ENCODE data around the gene NDE1. TPM values are rescaled to one million over a fixed set of nuclear protein-coding genes. Genes with fewer than 3 reads are reported as not detected.

NDE1 gene
- total RNA-seq, 2 donors from 2014 or later = 60.5 to 69.2 TPM

GRCh38 chr16:15766918-15767317, 116.9 kb downstream of the NDE1 start:
- Histone ChIP-seq H3K36me3 (ENCODE audit: control insufficient read depth, insufficient read depth, low read length) (no peaks in the 10 kb centered on the region), H3K4me3 (ENCODE audit: low read length) (no peak overlapping the region), H3K27ac (ENCODE audit: low read depth, low read length) (no peak overlapping the region), H3K27me3 (ENCODE audit: control insufficient read depth, insufficient read depth, low read length, poor library complexity, severe bottlenecking) (peaks cover 10% of the 10 kb centered on the region), H3K9me3 (ENCODE audit: control insufficient read depth, low read length) (no peaks in the 10 kb centered on the region), H3K4me1 (ENCODE audit: control insufficient read depth, insufficient read depth, low read length) (no peaks in the 10 kb centered on the region), H3K9ac (ENCODE audit: extremely low read depth, low read length, poor library complexity, severe bottlenecking) (no peak overlapping the region)
- Mint-ChIP-seq H3K9me3 (no peaks in the 10 kb centered on the region), H3K27me3 (ENCODE audit: insufficient read depth) (peaks cover 17% of the 10 kb centered on the region), H3K36me3 (ENCODE audit: low read depth) (no peaks in the 10 kb centered on the region), H3K4me1 (no peaks in the 10 kb centered on the region), H3K27ac (no peak overlapping the region), H3K4me3 (no peak overlapping the region)
- TF ChIP-seq CTCF (conservative IDR thresholded peaks at IDR 0.05) = no peak
- DNase-seq = no peak
- WGBS, 2 experiments (ENCODE audit: insufficient coverage in 1 of 2, insufficient read length in 1 of 2) = 93 to 96% methylated on average over 4 to 5 of the region's 5 CpGs

- Mint-ChIP-seq H3K27ac (no peak overlapping the region), H3K9me3 (no peaks in the 10 kb centered on the region), H3K4me1 (no peaks in the 10 kb centered on the region), H3K27me3 (ENCODE audit: insufficient read depth) (peaks cover 17% of the 10 kb centered on the region), H3K4me3 (no peak overlapping the region), H3K36me3 (ENCODE audit: low read depth) (no peaks in the 10 kb centered on the region)
- Histone ChIP-seq H3K4me3 (ENCODE audit: low read length) (no peak overlapping the region), H3K27me3 (ENCODE audit: control insufficient read depth, insufficient read depth, low read length, poor library complexity, severe bottlenecking) (peaks cover 10% of the 10 kb centered on the region), H3K4me1 (ENCODE audit: control insufficient read depth, insufficient read depth, low read length) (no peaks in the 10 kb centered on the region), H3K36me3 (ENCODE audit: control insufficient read depth, insufficient read depth, low read length) (no peaks in the 10 kb centered on the region), H3K9me3 (ENCODE audit: control insufficient read depth, low read length) (no peaks in the 10 kb centered on the region), H3K27ac (ENCODE audit: low read depth, low read length) (no peak overlapping the region), H3K9ac (ENCODE audit: extremely low read depth, low read length, poor library complexity, severe bottlenecking) (no peak overlapping the region)
- TF ChIP-seq CTCF (conservative IDR thresholded peaks at IDR 0.05) = no peak
- 97% methylated on average over 3 to 4 of the region's 4 CpGs for WGBS, 2 experiments (ENCODE audit: insufficient coverage in 1 of 2, insufficient read length in 1 of 2)
- DNase-seq = no peak
Observed at GRCh38 chr16:15768201-15768600, 118.2 kb downstream of the NDE1 start.

- Histone ChIP-seq H3K9ac (ENCODE audit: extremely low read depth, low read length, poor library complexity, severe bottlenecking) (no peak overlapping the region), H3K9me3 (ENCODE audit: control insufficient read depth, low read length) (no peaks in the 10 kb centered on the region), H3K27ac (ENCODE audit: low read depth, low read length) (no peak overlapping the region), H3K4me1 (ENCODE audit: control insufficient read depth, insufficient read depth, low read length) (no peaks in the 10 kb centered on the region), H3K36me3 (ENCODE audit: control insufficient read depth, insufficient read depth, low read length) (no peaks in the 10 kb centered on the region), H3K27me3 (ENCODE audit: control insufficient read depth, insufficient read depth, low read length, poor library complexity, severe bottlenecking) (peaks cover 16% of the 10 kb centered on the region), H3K4me3 (ENCODE audit: low read length) (no peak overlapping the region)
- Mint-ChIP-seq H3K4me1 (no peaks in the 10 kb centered on the region), H3K36me3 (ENCODE audit: low read depth) (no peaks in the 10 kb centered on the region), H3K27me3 (ENCODE audit: insufficient read depth) (peaks cover 15% of the 10 kb centered on the region), H3K9me3 (no peaks in the 10 kb centered on the region), H3K27ac (no peak overlapping the region), H3K4me3 (no peak overlapping the region)
- no peak for TF ChIP-seq CTCF (conservative IDR thresholded peaks at IDR 0.05)
- WGBS, 2 experiments (ENCODE audit: insufficient coverage in 1 of 2, insufficient read length in 1 of 2) = 92 to 96% methylated on average over 6 to 8 of the region's 8 CpGs
- DNase-seq = no peak
Observed at GRCh38 chr16:15769239-15769638, 119.2 kb downstream of the NDE1 start.
